Gastrocnemius medialis (tissue), 4 donors: ENCODE results near the gene NAV3. TPM values are rescaled to one million over a fixed set of nuclear protein-coding genes. Genes with fewer than 3 reads are reported as not detected.

Experiments
- ATAC-seq, 2 donors: fragments of 150-250 bp; one replicate each; pipeline ENCODE4 v1.9.1; 2016
- DNase-seq, 2 donors: peaks; one replicate each; pipeline ENCODE4 v3.0.0-alpha.2; 2019
- H3K27ac ChIP-seq, 4 donors: fragments of 200-600 bp; sonication (generic); 1 replicate in 1 of 4; 2 replicates in 3 of 4; pipeline ENCODE4 v1.5.1; 2016 to 2018; ENCODE audit warnings: mild to moderate bottlenecking in 2 of 4, moderate library complexity in 1 of 4
- H3K27me3 ChIP-seq, 3 donors: fragments of 200-600 bp; sonication (generic) in 2 of 3; 1 replicate in 1 of 3; 2 replicates in 2 of 3; pipeline versions ENCODE4 v1.5.1 to v1.6.0; 2016 to 2019; ENCODE audit warnings: mild to moderate bottlenecking in 1 of 3, moderate library complexity in 1 of 3
- H3K36me3 ChIP-seq, 2 donors: fragments of 200-600 bp; sonication (generic) in 1 of 2; one replicate each; pipeline ENCODE4 v1.5.1; 2017 to 2018
- H3K4me1 ChIP-seq, 2 donors: fragments of 200-600 bp; sonication (generic) in 1 of 2; one replicate each; pipeline ENCODE4 v1.5.1; 2016 to 2017; ENCODE audit warnings: mild to moderate bottlenecking in 2 of 2
- H3K4me3 ChIP-seq, 4 donors: fragments of 200-600 bp; sonication (generic) in 3 of 4; 1 replicate in 1 of 4; 2 replicates in 3 of 4; pipeline ENCODE4 v1.5.1; 2016 to 2019; ENCODE audit warnings: mild to moderate bottlenecking in 2 of 4
- H3K9me3 ChIP-seq, 3 donors: fragments of 200-600 bp; sonication (generic) in 2 of 3; 1 replicate in 1 of 3; 2 replicates in 2 of 3; pipeline ENCODE4 v1.5.1; 2016 to 2019
- CTCF ChIP-seq, 5 experiments: fragments of 450-650 bp in 3 of 5; fragments of 200-600 bp in 2 of 5; sonication (generic) in 2 of 5; IDR thresholded peaks in 4 of 5; conservative IDR thresholded peaks in 1 of 5; 1 replicate in 4 of 5; 2 replicates in 1 of 5; pipeline ENCODE4 v1.5.1; 2016 to 2019; ENCODE audit warnings: antibody characterized with exemption in 5 of 5, mild to moderate bottlenecking in 3 of 5, moderate library complexity in 3 of 5
- POLR2A ChIP-seq, 2 donors: fragments of 450-650 bp; IDR thresholded peaks; one replicate each; pipeline ENCODE4 v1.6.1; 2017; ENCODE audit warnings: antibody characterized with exemption in 2 of 2, mild to moderate bottlenecking in 2 of 2, moderate library complexity in 2 of 2
- in situ Hi-C, 4 donors: fragments of 200-750 bp; cut with MboI; loops; one replicate each; pipeline versions ENCODE4 v1.15.0 to v1.8.0; 2017; ENCODE audit warnings: low sequenced_read_pairs in 4 of 4
- intact Hi-C: fragments of 100-400 bp; cut with DNase I; formaldehyde crosslinking; loops from one replicate; pipeline ENCODE4 v1.15.1; 2023; ENCODE audit warnings: low total_unique reads
- total RNA-seq, 4 donors: library from RNA; depleted of rRNA; stranded (reverse); fragments of >200 nt; gene quantifications; one replicate each; pipeline versions ENCODE4 v1.1.0 to v1.2.3, GENCODE V29; 2016

NAV3 gene
- total RNA-seq, 4 donors from 2014 or later: 0.87 to 2.5 (median 2.0) TPM

GRCh38 chr12:77993658-77994057, 163.0 kb downstream of the NAV3 start:
- intact Hi-C loops: no loop called here
- H3K4me3 ChIP-seq: no peak overlapping the region

GRCh38 chr12:77995436-77996167, 164.9 kb downstream of the NAV3 start:
- no peak for ATAC-seq
- DNase-seq: no peak
- in situ Hi-C loops (no loop called here), intact Hi-C loops (no loop called here)
- no peaks in the 10 kb centered on the region for H3K36me3 ChIP-seq
- TF ChIP-seq CTCF (IDR thresholded peaks at IDR 0.05 in 4 of 5, conservative IDR thresholded peaks at IDR 0.05 in 1 of 5) (no peak), POLR2A (IDR thresholded peaks at IDR 0.05) (no peak)
- no peaks in the 10 kb centered on the region for H3K9me3 ChIP-seq
- H3K4me3 ChIP-seq: no peak overlapping the region
- H3K4me1 ChIP-seq: no peaks in the 10 kb centered on the region
- H3K27me3 ChIP-seq: no peaks in the 10 kb centered on the region
- H3K27ac ChIP-seq: no peak overlapping the region

More at GRCh38 chr12:77993658-77994057, 163.0 kb downstream of the NAV3 start:
- Histone ChIP-seq H3K27ac (no peak overlapping the region), H3K4me1 (no peaks in the 10 kb centered on the region), H3K27me3 (no peaks in the 10 kb centered on the region), H3K36me3 (no peaks in the 10 kb centered on the region), H3K9me3 (no peaks in the 10 kb centered on the region)
- in situ Hi-C loops: no loop called here
- ATAC-seq (no peak), DNase-seq (no peak)
- no peak for TF ChIP-seq CTCF (IDR thresholded peaks at IDR 0.05 in 4 of 5, conservative IDR thresholded peaks at IDR 0.05 in 1 of 5)
- TF ChIP-seq POLR2A (IDR thresholded peaks at IDR 0.05): no peak

- no peak overlapping the region for H3K27ac ChIP-seq
- intact Hi-C loops (no loop called here), in situ Hi-C loops (no loop called here)
- no peak for DNase-seq
- ATAC-seq: no peak
- H3K4me3 ChIP-seq: no peak overlapping the region
- no peaks in the 10 kb centered on the region for H3K9me3 ChIP-seq
- no peak for TF ChIP-seq CTCF (IDR thresholded peaks at IDR 0.05 in 4 of 5, conservative IDR thresholded peaks at IDR 0.05 in 1 of 5)
- no peak for TF ChIP-seq POLR2A (IDR thresholded peaks at IDR 0.05)
- H3K27me3 ChIP-seq: no peaks in the 10 kb centered on the region
- H3K4me1 ChIP-seq: no peaks in the 10 kb centered on the region
- H3K36me3 ChIP-seq: no peaks in the 10 kb centered on the region
These were observed 166.0 kb downstream of the NAV3 start for GRCh38 chr12:77996670-77997069.

- Histone ChIP-seq H3K4me1 (no peaks in the 10 kb centered on the region), H3K9me3 (no peaks in the 10 kb centered on the region), H3K27ac (no peak overlapping the region), H3K27me3 (no peaks in the 10 kb centered on the region), H3K36me3 (no peaks in the 10 kb centered on the region), H3K4me3 (no peak overlapping the region)
- TF ChIP-seq POLR2A (IDR thresholded peaks at IDR 0.05) (no peak), CTCF (IDR thresholded peaks at IDR 0.05 in 4 of 5, conservative IDR thresholded peaks at IDR 0.05 in 1 of 5) (no peak)
- DNase-seq: no peak
- intact Hi-C loops (no loop called here), in situ Hi-C loops (no loop called here)
- ATAC-seq: no peak
These were observed 167.6 kb downstream of the NAV3 start for GRCh38 chr12:77998236-77998786.
